ENCODE data around the gene CLIC5. TPM values are rescaled to one million over a fixed set of nuclear protein-coding genes. Genes with fewer than 3 reads are reported as not detected.

Gene CLIC5
- total RNA-seq, 4 donors from 2014 or later: under 0.01 to 5.1 (median 1.5) TPM

DNA sequence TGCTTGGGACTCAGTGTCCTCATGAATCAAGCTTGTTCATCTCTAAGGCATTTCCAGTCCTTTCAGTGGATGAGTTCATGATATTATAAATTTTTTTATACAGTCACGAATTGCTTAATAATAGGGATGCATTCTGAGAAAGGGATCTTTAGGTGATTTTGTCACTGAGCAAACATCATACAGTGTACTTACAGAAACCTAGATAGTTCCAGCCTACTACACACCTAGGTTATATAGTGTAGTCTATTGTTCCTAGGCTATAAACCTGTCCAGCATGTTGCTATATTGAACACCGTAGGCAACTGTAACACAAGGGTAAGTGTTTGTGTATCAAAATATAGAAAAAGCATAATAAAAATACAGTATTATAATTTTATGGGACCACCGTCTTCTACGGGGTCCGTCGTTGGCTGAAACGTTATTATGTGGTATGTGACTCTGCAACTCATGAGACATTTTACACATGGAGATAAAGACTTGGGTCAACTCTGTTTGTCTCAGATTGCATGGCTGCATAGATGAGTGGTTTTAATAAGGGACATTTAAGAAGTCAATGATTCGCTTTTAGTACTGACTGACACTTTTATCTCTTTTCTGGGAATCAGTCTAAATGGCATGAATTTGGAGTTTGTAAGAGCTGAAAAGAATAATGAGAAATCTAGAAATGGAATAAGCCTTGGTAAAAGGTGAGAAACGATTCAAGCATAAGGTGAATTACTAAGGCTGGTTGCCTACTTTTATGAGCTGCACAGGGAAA, 33.2 kb downstream of the CLIC5 start:
- DNase-seq: no peak
- TF ChIP-seq, protein P1, sequence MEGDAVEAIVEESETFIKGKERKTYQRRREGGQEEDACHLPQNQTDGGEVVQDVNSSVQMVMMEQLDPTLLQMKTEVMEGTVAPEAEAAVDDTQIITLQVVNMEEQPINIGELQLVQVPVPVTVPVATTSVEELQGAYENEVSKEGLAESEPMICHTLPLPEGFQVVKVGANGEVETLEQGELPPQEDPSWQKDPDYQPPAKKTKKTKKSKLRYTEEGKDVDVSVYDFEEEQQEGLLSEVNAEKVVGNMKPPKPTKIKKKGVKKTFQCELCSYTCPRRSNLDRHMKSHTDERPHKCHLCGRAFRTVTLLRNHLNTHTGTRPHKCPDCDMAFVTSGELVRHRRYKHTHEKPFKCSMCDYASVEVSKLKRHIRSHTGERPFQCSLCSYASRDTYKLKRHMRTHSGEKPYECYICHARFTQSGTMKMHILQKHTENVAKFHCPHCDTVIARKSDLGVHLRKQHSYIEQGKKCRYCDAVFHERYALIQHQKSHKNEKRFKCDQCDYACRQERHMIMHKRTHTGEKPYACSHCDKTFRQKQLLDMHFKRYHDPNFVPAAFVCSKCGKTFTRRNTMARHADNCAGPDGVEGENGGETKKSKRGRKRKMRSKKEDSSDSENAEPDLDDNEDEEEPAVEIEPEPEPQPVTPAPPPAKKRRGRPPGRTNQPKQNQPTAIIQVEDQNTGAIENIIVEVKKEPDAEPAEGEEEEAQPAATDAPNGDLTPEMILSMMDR (IDR thresholded peaks at IDR 0.05): no peak
- TF ChIP-seq POLR2A (IDR thresholded peaks at IDR 0.05): no peak
- intact Hi-C loops (cut with DNase I; ENCODE audit: low total_unique reads): no loop called here

DNA sequence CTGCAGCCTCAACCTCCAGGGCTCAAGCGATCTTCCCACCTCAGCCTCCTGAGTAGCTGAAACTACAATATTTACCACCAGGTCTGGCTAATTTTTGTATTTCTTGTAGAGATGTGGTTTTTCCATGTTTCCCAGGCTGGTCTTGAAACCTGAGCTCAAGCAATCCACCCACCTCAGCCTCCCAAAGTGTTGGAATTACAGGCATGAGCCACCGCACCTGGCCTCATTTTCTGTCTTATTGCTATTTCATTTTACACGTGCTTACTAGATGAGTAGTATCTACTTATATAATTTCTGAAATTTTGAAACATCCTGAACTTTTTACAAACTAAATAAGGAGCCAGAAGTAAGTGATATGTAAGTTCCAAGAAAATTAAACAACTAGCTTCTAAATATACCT, 34.6 kb downstream of the CLIC5 start:
- no peaks in the 10 kb centered on the region for H3K36me3 ChIP-seq
- TF ChIP-seq, protein P1 (IDR thresholded peaks at IDR 0.05): no peak
- TF ChIP-seq POLR2A (IDR thresholded peaks at IDR 0.05): no peak
- no peaks in the 10 kb centered on the region for H3K27me3 ChIP-seq
- H3K9me3 ChIP-seq: no peaks in the 10 kb centered on the region
- intact Hi-C loops (cut with DNase I; ENCODE audit: low total_unique reads): no loop called here
- no peak for DNase-seq
- no peak overlapping the region for H3K27ac ChIP-seq
- H3K4me3 ChIP-seq: no peak overlapping the region
- H3K4me1 ChIP-seq: no peaks in the 10 kb centered on the region

More for the DNA sequence above, 33.2 kb downstream of the CLIC5 start:
- Histone ChIP-seq H3K4me3 (no peak overlapping the region), H3K27ac (no peak overlapping the region), H3K36me3 (no peaks in the 10 kb centered on the region), H3K27me3 (no peaks in the 10 kb centered on the region), H3K9me3 (no peaks in the 10 kb centered on the region), H3K4me1 (no peaks in the 10 kb centered on the region)

DNA sequence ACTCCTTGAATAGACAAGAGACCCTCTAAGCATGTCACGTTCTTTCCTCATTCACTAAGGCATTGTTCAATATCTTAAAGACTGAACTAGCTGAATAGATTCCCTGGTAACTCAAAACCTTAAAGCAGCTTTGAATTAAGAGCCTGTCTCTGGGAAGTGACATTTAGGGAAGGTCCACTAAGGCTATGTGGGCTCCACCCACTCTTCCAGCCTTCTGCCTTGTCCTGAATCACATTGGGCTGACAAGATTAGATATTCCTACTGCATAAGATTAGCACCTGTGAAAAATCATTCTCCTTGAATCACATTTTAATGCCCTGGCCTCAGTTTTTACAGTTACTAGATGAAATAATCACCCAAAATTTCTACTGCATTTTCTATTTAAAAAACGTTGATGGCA, 36.3 kb downstream of the CLIC5 start:
- no peak for DNase-seq
- Histone ChIP-seq H3K4me3 (no peak overlapping the region), H3K9me3 (no peaks in the 10 kb centered on the region), H3K27ac (no peak overlapping the region), H3K36me3 (no peaks in the 10 kb centered on the region), H3K27me3 (no peaks in the 10 kb centered on the region), H3K4me1 (no peaks in the 10 kb centered on the region)
- TF ChIP-seq, protein P1 (IDR thresholded peaks at IDR 0.05): no peak
- TF ChIP-seq POLR2A (IDR thresholded peaks at IDR 0.05): no peak
- intact Hi-C loops (cut with DNase I; ENCODE audit: low total_unique reads): no loop called here

DNA sequence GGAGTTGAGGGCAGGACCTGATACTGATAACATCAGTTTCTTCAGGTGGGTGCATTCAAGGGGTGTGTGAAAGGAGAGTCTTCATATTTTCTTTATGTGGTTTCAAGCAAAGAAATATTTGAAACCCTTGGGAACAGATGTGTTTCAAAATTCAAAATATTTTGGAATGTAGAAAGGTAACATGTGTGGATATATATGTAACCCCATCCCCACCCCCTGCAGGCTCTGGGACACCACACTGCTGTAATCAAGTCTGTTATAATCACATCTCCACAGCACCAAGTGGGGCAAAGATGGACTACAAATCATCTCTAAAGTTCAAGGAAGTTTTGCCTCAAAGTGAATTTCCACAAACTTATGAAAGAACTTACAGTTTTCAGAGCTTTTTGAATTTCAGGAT, 41.1 kb downstream of the CLIC5 start:
- H3K9me3 ChIP-seq: no peaks in the 10 kb centered on the region
- no peak overlapping the region for H3K27ac ChIP-seq
- no peaks in the 10 kb centered on the region for H3K4me1 ChIP-seq
- H3K4me3 ChIP-seq: no peak overlapping the region
- TF ChIP-seq, protein P1 (IDR thresholded peaks at IDR 0.05): no peak
- TF ChIP-seq POLR2A (IDR thresholded peaks at IDR 0.05): no peak
- H3K27me3 ChIP-seq: no peaks in the 10 kb centered on the region
- no peaks in the 10 kb centered on the region for H3K36me3 ChIP-seq
- no peak for DNase-seq
- intact Hi-C loops (cut with DNase I; ENCODE audit: low total_unique reads): no loop called here

DNA sequence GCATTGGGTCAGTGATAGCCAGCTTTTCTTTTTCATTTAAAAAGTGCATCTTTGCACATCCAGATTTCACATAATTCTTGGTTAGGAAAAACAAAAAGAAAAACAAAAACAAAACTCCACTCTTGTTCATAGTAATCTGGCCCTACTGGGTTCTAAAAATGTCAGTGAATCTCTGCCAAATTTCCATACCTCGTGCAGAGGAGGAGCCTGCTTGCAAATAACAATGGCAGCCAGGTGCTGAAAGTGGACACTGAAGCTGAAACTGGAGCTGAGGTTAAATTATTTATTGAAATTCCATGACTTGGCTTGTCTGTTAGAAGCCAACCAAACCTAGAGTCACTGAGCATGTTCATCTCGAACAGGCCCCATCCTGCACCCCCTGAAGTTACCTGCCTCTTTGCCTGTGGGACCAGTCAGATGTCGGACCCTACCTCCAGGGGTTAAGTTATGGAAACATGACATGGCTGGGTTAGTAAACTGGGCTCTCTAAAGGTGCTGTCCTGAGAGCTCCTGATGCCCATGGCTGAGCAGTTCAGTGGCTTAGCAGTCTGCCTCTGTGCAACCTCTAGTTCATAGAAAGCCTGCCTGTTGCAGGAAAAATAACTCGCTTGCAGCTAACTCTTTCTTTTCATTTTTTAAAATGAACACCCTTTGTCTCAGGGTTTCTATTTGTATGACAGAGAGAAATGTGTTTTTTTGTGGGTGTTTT, 42.7 kb downstream of the CLIC5 start:
- no peak overlapping the region for H3K27ac ChIP-seq
- intact Hi-C loops (cut with DNase I; ENCODE audit: low total_unique reads): no loop called here
- H3K4me3 ChIP-seq: no peak overlapping the region
- H3K36me3 ChIP-seq: no peaks in the 10 kb centered on the region
- DNase-seq: no peak
- H3K4me1 ChIP-seq: no peaks in the 10 kb centered on the region
- H3K27me3 ChIP-seq: no peaks in the 10 kb centered on the region
- H3K9me3 ChIP-seq: no peaks in the 10 kb centered on the region
- TF ChIP-seq POLR2A (IDR thresholded peaks at IDR 0.05): no peak
- TF ChIP-seq, protein P1 (IDR thresholded peaks at IDR 0.05): no peak
